Gastroesophageal sphincter (tissue), 3 donors: Measurements from ENCODE around the gene LSM7.

Source experiments
- POLR2A ChIP-seq, 2 donors: fragments of 450-650 bp; IDR thresholded peaks; one replicate each; pipeline ENCODE4 v1.6.1; 2017; ENCODE audit warnings: antibody characterized with exemption in 2 of 2, mild to moderate bottlenecking in 2 of 2, moderate library complexity in 1 of 2
- TF ChIP-seq, protein P1 (sequence below), 4 experiments: fragments of 200-600 bp in 2 of 4; fragments of 450-650 bp in 2 of 4; sonication (generic) in 1 of 4; IDR thresholded peaks; one replicate each; pipeline ENCODE4 v1.5.1; 2017 to 2019; ENCODE audit warnings: antibody characterized with exemption in 4 of 4, mild to moderate bottlenecking in 2 of 4, moderate library complexity in 2 of 4

DNA sequence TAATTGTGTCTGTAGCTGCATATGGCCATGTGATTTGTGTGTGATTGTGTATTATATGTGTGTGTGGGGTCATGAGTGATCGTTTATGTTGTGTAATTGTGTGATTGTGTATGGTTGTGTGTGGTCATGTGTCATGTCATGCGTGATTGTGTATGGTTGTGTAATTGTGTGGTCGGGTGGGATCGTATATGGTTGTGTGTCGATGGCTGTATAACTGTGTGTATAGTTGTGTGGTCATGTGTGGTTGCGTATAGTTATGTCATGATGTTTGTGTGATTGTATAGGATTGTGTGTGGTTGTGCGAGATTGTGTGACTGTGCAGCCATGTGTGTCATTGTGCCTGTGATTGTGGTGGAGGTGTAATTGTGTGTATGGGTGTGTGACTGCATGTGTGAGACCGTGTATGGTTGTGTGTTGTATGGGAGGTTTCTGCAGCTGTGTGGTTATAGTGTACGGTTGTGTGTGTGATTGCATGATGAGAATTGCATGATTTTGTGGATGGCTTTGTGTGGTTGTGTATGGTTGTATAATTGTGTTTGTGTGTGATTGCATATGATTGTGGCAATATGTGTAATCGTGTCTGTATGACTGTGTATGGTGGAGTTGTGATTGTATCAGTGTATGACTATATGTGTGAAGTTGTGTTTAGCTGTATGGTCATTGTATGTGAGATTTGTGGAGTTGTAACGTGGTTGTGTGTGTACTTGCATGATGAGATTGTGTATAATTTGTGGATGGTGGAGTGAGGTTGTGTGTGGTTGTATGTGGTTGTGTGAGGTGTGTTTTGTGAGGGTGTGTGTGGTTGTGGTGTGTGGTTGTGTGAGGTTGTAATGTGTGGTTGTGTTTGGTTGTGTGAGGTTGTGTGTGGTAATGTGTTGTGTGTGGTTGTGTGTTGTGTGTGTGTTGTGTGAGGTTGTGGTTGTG lies 33.9 kb upstream of the LSM7 start:
- TF ChIP-seq, protein P1, sequence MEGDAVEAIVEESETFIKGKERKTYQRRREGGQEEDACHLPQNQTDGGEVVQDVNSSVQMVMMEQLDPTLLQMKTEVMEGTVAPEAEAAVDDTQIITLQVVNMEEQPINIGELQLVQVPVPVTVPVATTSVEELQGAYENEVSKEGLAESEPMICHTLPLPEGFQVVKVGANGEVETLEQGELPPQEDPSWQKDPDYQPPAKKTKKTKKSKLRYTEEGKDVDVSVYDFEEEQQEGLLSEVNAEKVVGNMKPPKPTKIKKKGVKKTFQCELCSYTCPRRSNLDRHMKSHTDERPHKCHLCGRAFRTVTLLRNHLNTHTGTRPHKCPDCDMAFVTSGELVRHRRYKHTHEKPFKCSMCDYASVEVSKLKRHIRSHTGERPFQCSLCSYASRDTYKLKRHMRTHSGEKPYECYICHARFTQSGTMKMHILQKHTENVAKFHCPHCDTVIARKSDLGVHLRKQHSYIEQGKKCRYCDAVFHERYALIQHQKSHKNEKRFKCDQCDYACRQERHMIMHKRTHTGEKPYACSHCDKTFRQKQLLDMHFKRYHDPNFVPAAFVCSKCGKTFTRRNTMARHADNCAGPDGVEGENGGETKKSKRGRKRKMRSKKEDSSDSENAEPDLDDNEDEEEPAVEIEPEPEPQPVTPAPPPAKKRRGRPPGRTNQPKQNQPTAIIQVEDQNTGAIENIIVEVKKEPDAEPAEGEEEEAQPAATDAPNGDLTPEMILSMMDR (IDR thresholded peaks at IDR 0.05) = no peak
- TF ChIP-seq POLR2A (IDR thresholded peaks at IDR 0.05) = no peak
